ENCODE measurements around the gene RBMS1. TPM values are rescaled to one million over a fixed set of nuclear protein-coding genes. Genes with fewer than 3 reads are reported as not detected.

RBMS1 gene
- total RNA-seq, 1 experiment from 2014 or later = 77.5 TPM

DNA sequence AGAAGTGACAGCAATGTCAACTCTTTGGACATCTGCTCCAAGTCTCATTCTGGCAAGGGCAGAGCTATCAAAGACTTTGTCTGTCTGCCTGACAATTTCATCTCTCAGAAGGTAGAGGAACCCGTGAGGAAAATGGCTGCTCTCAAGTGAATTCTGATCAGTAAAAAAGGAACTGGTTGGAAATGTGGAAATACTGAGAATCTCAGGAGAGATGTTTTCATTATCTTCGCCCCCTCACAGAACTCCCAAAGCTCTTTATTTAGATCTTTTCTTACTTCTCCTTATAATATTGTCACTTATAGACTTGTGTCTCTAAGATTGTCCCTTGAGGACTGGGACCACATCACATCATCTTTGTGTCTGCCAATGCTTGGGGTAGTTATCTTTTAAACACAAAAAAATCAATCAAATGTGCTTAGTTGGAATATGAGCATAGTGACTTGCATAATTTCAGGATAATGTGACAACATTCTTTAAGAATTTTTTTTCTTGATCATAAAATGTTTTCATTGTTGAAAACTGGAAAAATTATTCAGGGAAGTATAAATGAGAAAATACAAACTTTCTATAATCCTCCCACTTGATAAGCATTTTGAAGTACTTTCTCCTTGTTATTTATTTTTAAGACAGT is 225.3 kb downstream of the RBMS1 start:
- H3K36me3 Mint-ChIP-seq (ENCODE audit: insufficient read depth in 1 of 3, low read depth in 3 of 3) = peaks cover 2 to 12% (median 8%) of the 10 kb centered on the region in 3 experiments; a peak in 6 of 7 replicates
- H3K23me2 ChIP-seq (ENCODE audit: insufficient read length, low read depth, low read length, poor library complexity, severe bottlenecking) = peaks cover 5% of the 10 kb centered on the region
- H2BK5ac ChIP-seq (ENCODE audit: insufficient read length, low read length) = no peak overlapping the region
- no peaks in the 10 kb centered on the region for H3K9me3 ChIP-seq (ENCODE audit: control insufficient read depth, low read depth, low read length)
- peaks cover 28 to 30% of the 10 kb centered on the region in 2 experiments for H3K4me1 Mint-ChIP-seq
- H3K9me3 Mint-ChIP-seq = no peaks in the 10 kb centered on the region
- no peaks in the 10 kb centered on the region for H3K79me1 ChIP-seq (ENCODE audit: insufficient read depth, low read depth, low read length, poor library complexity, severe bottlenecking)
- H2BK15ac ChIP-seq (ENCODE audit: low read depth, low read length) = no peak overlapping the region
- peaks cover 19% of the 10 kb centered on the region for H3K27me3 Mint-ChIP-seq (ENCODE audit: low read depth)
- no peak overlapping the region for H2AK5ac ChIP-seq (ENCODE audit: insufficient read length, low read length)
- no peaks in the 10 kb centered on the region; the same call in 1 of the 2 replicates for H3K27me3 ChIP-seq (ENCODE audit: insufficient read depth, low read length)
- H3K4me3 Mint-ChIP-seq = no peak overlapping the region
- no peak overlapping the region for H3K4me2 ChIP-seq (ENCODE audit: insufficient read depth, insufficient read length, low read length)
- TF ChIP-seq, protein P1, sequence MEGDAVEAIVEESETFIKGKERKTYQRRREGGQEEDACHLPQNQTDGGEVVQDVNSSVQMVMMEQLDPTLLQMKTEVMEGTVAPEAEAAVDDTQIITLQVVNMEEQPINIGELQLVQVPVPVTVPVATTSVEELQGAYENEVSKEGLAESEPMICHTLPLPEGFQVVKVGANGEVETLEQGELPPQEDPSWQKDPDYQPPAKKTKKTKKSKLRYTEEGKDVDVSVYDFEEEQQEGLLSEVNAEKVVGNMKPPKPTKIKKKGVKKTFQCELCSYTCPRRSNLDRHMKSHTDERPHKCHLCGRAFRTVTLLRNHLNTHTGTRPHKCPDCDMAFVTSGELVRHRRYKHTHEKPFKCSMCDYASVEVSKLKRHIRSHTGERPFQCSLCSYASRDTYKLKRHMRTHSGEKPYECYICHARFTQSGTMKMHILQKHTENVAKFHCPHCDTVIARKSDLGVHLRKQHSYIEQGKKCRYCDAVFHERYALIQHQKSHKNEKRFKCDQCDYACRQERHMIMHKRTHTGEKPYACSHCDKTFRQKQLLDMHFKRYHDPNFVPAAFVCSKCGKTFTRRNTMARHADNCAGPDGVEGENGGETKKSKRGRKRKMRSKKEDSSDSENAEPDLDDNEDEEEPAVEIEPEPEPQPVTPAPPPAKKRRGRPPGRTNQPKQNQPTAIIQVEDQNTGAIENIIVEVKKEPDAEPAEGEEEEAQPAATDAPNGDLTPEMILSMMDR (conservative IDR thresholded peaks at IDR 0.05) = no peak
- no peak overlapping the region for H3K14ac ChIP-seq (ENCODE audit: insufficient read depth, low read length)
- H4K5ac ChIP-seq (ENCODE audit: insufficient read length, low read depth, low read length) = no peak overlapping the region
- no peak for DNase-seq
- no peak overlapping the region for H4K91ac ChIP-seq (ENCODE audit: insufficient read length, low read depth, low read length)
- H3K18ac ChIP-seq (ENCODE audit: insufficient read length, low read depth, low read length) = no peak overlapping the region
- no peak overlapping the region for H3T11ph ChIP-seq (ENCODE audit: low read length)
- H2AFZ ChIP-seq (ENCODE audit: low read length) = no peak overlapping the region
- H3K4me1 ChIP-seq (ENCODE audit: insufficient read depth, low read length) = peaks cover 8% of the 10 kb centered on the region; the same call in 1 of the 2 replicates
- no peak overlapping the region for H2BK12ac ChIP-seq (ENCODE audit: insufficient read length, low read depth, low read length)
- no peak overlapping the region for H3K4ac ChIP-seq (ENCODE audit: low read depth, low read length)
- H4K8ac ChIP-seq (replicated peaks; ENCODE audit: insufficient read length, low read depth, low read length) = no peak overlapping the region
- no peak overlapping the region for H3K23ac ChIP-seq (ENCODE audit: insufficient read length, low read depth, low read length)
- H3K27ac ChIP-seq (ENCODE audit: insufficient read length, low read depth, low read length) = no peak overlapping the region
- no peak overlapping the region for H3K27ac Mint-ChIP-seq
- H2BK20ac ChIP-seq (ENCODE audit: low read depth, low read length, poor library complexity, severe bottlenecking) = no peak overlapping the region
- no peak overlapping the region for H2BK120ac ChIP-seq (ENCODE audit: low read depth, low read length, poor library complexity, severe bottlenecking)
- WGBS (ENCODE audit: extremely low coverage, insufficient read length, low lambda C conversion rate) = no CpG with 5 or more reads among the region's 2 CpGs
- H3K79me2 ChIP-seq (ENCODE audit: insufficient read depth, low read length) = no peaks in the 10 kb centered on the region
- no peak overlapping the region for H3K56ac ChIP-seq (ENCODE audit: insufficient read length, low read depth, low read length)
- H4K20me1 ChIP-seq (ENCODE audit: control insufficient read depth, insufficient read depth, insufficient read length) = no peaks in the 10 kb centered on the region
- H3K9ac ChIP-seq (ENCODE audit: extremely low read depth, insufficient read length, low read length) = no peak overlapping the region

All from H9 (cell line).